Loucy (cell line): ENCODE results near the gene ARHGAP26.

Experiments
- H2AFZ ChIP-seq: fragments of 200-600 bp; sonication (generic); 2 replicates; pipeline ENCODE4 v1.6.0; 2016; ENCODE audit warnings: antibody characterized with exemption, mild to moderate bottlenecking, low read length, moderate library complexity
- H3F3A ChIP-seq: fragments of 200-600 bp; 2 replicates; pipeline ENCODE4 v1.6.0; 2016; ENCODE audit warnings: antibody characterized with exemption, low read depth, mild to moderate bottlenecking
- H3K27me3 ChIP-seq: fragments of 200-600 bp; sonication (generic); 2 replicates; pipeline ENCODE4 v1.6.1; 2014; ENCODE audit warnings: low read length, mild to moderate bottlenecking; ENCODE audit not compliant: insufficient read depth, poor library complexity, severe bottlenecking
- H3K36me3 ChIP-seq: fragments of 200-600 bp; sonication (generic); 2 replicates; pipeline ENCODE4 v1.6.1; 2016; ENCODE audit warnings: low read length; ENCODE audit not compliant: insufficient read depth
- H3K4me1 ChIP-seq: fragments of 200-600 bp; sonication (generic); 2 replicates; pipeline ENCODE4 v1.5.1; 2014; ENCODE audit warnings: low read length, mild to moderate bottlenecking; ENCODE audit not compliant: insufficient read depth, poor library complexity, severe bottlenecking
- H3K4me2 ChIP-seq: fragments of 200-600 bp; sonication (generic); 2 replicates; pipeline ENCODE4 v1.6.0; 2014; ENCODE audit warnings: antibody characterized with exemption, low read length, low read depth, mild to moderate bottlenecking; ENCODE audit not compliant: poor library complexity, severe bottlenecking
- H3K4me3 ChIP-seq: fragments of 200-600 bp; sonication (generic); 2 replicates; pipeline ENCODE4 v1.5.1; 2014; ENCODE audit warnings: low read length, mild to moderate bottlenecking, mixed read lengths; ENCODE audit not compliant: poor library complexity, severe bottlenecking
- H3K79me2 ChIP-seq: fragments of 200-600 bp; sonication (generic); 2 replicates; pipeline ENCODE4 v1.6.1; 2014; ENCODE audit warnings: low read length; ENCODE audit not compliant: insufficient read depth
- H3K9ac ChIP-seq: fragments of 200-600 bp; sonication (generic); 2 replicates; pipeline ENCODE4 v1.6.0; 2014; ENCODE audit warnings: mild to moderate bottlenecking, low read depth, low read length, moderate library complexity; ENCODE audit not compliant: poor library complexity, severe bottlenecking
- H3K9me2 ChIP-seq: fragments of 200-600 bp; sonication (generic); replicated peaks from 2 replicates; pipeline ENCODE4 v1.6.1; 2016; ENCODE audit warnings: low read depth, low read length, mixed read lengths
- H3K9me3 ChIP-seq: fragments of 200-600 bp; sonication (generic); 2 replicates; pipeline ENCODE4 v1.6.1; 2014; ENCODE audit warnings: mild to moderate bottlenecking, antibody characterized with exemption, low read length, low read depth; ENCODE audit not compliant: insufficient read depth
- H4K20me1 ChIP-seq: fragments of 200-600 bp; sonication (generic); 2 replicates; pipeline ENCODE4 v1.6.0; 2014; ENCODE audit warnings: antibody characterized with exemption, low read length, mild to moderate bottlenecking; ENCODE audit not compliant: insufficient read depth, poor library complexity, severe bottlenecking
- CTCF ChIP-seq: fragments of 200-600 bp; sonication (generic); conservative IDR thresholded peaks from 2 replicates; pipeline ENCODE4 v1.5.1; 2014; ENCODE audit warnings: mild to moderate bottlenecking, antibody characterized with exemption, low read length
- EZH2phosphoT487 ChIP-seq: fragments of 200-600 bp; IDR thresholded peaks from 2 replicates; pipeline ENCODE4 v1.6.1; 2018; ENCODE audit warnings: antibody characterized with exemption, mild to moderate bottlenecking, moderate library complexity, borderline replicate concordance

The ARHGAP26 gene

GRCh38 chr5:143173139-143173889 is 403.1 kb downstream of the ARHGAP26 start:
- Histone ChIP-seq H3K9me3 (no peaks in the 10 kb centered on the region), H3K4me3 (no peak overlapping the region), H3K4me2 (no peak overlapping the region), H3K4me1 (no peaks in the 10 kb centered on the region), H3K27me3 (no peaks in the 10 kb centered on the region), H3F3A (no peaks in the 10 kb centered on the region), H4K20me1 (no peaks in the 10 kb centered on the region), H3K9me2 (no peaks in the 10 kb centered on the region), H2AFZ (no peak overlapping the region), H3K79me2 (no peaks in the 10 kb centered on the region), H3K9ac (no peak overlapping the region), H3K36me3 (no peaks in the 10 kb centered on the region)
- no peak for TF ChIP-seq CTCF
- TF ChIP-seq EZH2phosphoT487, result no peak

GRCh38 chr5:143174714-143175398 is 404.7 kb downstream of the ARHGAP26 start:
- Histone ChIP-seq H3K36me3 (no peaks in the 10 kb centered on the region), H3F3A (no peaks in the 10 kb centered on the region), H3K9me3 (no peaks in the 10 kb centered on the region), H4K20me1 (no peaks in the 10 kb centered on the region), H3K79me2 (no peaks in the 10 kb centered on the region), H3K9ac (no peak overlapping the region), H3K4me1 (no peaks in the 10 kb centered on the region), H3K4me3 (no peak overlapping the region), H3K9me2 (no peaks in the 10 kb centered on the region), H3K4me2 (no peak overlapping the region), H2AFZ (no peak overlapping the region), H3K27me3 (no peaks in the 10 kb centered on the region)
- TF ChIP-seq EZH2phosphoT487 (no peak), CTCF (no peak)

GRCh38 chr5:143176048-143176447 is 405.9 kb downstream of the ARHGAP26 start:
- TF ChIP-seq EZH2phosphoT487 (no peak), CTCF (no peak)
- Histone ChIP-seq H3K4me3 (no peak overlapping the region), H3K27me3 (no peaks in the 10 kb centered on the region), H3K79me2 (no peaks in the 10 kb centered on the region), H3K9ac (no peak overlapping the region), H3K4me2 (no peak overlapping the region), H3K9me2 (no peaks in the 10 kb centered on the region), H3K4me1 (no peaks in the 10 kb centered on the region), H3K9me3 (no peaks in the 10 kb centered on the region), H3F3A (no peaks in the 10 kb centered on the region), H3K36me3 (no peaks in the 10 kb centered on the region), H2AFZ (no peak overlapping the region), H4K20me1 (no peaks in the 10 kb centered on the region)
